ENCODE results near the gene ZNF175. TPM values are rescaled to one million over a fixed set of nuclear protein-coding genes. Genes with fewer than 3 reads are reported as not detected.

ZNF175 gene
- total and polyA plus RNA-seq, 2 experiments from 2014 or later, result 2.3 to 6.3 TPM

DNA sequence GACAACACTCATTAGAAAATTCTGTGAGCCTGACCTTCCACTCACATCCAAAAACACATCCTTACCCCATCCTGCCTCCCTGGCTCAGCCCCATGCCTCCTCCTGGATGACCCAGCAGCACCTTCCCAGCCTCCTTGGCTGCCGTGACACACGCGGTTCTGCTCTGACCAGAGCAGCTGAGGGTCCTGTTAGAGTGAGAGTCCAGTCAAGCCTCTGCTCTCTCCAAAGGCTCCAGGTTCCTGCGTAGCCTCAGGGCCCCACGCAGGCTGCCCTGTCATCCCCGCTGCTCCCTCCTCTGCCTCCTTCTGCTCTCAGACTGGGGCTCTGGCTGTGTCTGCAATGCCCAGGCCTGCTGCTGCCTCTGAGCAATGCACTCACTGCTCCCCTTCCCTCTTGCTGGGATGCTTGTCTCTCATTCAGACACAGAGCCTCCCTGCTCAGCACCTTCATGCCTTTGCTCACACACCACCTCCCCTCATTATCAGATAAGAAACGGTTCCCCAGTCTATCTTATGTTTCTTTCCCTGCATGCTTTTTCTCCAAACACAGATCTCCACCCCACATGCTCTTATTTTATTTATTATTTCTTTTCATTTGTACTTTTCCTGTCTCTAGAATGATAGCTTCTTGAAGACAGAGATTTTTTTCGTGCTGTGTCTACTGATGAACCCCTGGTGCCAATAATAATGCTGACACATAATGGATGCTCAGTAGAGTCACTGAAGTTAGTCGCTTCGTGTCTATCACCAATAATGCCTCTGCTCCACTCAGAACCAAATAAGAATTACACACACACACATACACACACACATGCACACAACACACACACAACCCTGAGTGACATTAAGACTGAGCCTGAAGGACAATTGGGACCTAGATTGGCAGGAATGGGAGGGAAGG, 29.4 kb upstream of the ZNF175 start (continued):
- TF ChIP-seq, protein P1, sequence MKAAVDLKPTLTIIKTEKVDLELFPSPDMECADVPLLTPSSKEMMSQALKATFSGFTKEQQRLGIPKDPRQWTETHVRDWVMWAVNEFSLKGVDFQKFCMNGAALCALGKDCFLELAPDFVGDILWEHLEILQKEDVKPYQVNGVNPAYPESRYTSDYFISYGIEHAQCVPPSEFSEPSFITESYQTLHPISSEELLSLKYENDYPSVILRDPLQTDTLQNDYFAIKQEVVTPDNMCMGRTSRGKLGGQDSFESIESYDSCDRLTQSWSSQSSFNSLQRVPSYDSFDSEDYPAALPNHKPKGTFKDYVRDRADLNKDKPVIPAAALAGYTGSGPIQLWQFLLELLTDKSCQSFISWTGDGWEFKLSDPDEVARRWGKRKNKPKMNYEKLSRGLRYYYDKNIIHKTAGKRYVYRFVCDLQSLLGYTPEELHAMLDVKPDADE (IDR thresholded peaks at IDR 0.05), result no peak
- TF ChIP-seq EZH2phosphoT487 (IDR thresholded peaks at IDR 0.05; ENCODE audit: unreplicated experiment) (no peak), NANOG (IDR thresholded peaks at IDR 0.05; ENCODE audit: borderline replicate concordance) (no peak), JUNB (IDR thresholded peaks at IDR 0.05; ENCODE audit: unreplicated experiment) (no peak), STAT1 (IDR thresholded peaks at IDR 0.05; ENCODE audit: unreplicated experiment) (no peak)
- TF ChIP-seq, protein P2, sequence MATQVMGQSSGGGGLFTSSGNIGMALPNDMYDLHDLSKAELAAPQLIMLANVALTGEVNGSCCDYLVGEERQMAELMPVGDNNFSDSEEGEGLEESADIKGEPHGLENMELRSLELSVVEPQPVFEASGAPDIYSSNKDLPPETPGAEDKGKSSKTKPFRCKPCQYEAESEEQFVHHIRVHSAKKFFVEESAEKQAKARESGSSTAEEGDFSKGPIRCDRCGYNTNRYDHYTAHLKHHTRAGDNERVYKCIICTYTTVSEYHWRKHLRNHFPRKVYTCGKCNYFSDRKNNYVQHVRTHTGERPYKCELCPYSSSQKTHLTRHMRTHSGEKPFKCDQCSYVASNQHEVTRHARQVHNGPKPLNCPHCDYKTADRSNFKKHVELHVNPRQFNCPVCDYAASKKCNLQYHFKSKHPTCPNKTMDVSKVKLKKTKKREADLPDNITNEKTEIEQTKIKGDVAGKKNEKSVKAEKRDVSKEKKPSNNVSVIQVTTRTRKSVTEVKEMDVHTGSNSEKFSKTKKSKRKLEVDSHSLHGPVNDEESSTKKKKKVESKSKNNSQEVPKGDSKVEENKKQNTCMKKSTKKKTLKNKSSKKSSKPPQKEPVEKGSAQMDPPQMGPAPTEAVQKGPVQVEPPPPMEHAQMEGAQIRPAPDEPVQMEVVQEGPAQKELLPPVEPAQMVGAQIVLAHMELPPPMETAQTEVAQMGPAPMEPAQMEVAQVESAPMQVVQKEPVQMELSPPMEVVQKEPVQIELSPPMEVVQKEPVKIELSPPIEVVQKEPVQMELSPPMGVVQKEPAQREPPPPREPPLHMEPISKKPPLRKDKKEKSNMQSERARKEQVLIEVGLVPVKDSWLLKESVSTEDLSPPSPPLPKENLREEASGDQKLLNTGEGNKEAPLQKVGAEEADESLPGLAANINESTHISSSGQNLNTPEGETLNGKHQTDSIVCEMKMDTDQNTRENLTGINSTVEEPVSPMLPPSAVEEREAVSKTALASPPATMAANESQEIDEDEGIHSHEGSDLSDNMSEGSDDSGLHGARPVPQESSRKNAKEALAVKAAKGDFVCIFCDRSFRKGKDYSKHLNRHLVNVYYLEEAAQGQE (IDR thresholded peaks at IDR 0.05; ENCODE audit: unreplicated experiment), result no peak

DNA sequence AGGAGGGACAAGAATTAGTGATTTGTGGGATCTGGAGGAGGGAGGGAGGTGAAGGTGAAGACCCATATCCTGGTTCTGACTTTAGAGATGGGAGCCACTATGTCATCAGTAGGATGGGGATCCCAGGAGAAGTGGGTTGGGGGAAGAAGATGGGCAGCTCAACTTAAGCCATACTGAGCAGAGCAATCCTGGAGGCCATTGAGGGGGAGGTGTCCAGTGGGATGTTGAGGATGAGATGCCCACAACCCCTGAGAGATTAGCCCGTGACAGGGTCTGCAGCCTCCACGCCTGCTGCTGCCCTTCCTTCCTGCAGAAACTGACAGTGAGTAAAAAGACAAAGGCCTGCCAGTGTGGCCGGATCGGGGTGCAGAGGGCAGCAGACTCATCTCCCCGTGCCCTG, 28.4 kb upstream of the ZNF175 start:
- H3K36me3 ChIP-seq (ENCODE audit: insufficient read depth), result no peaks in the 10 kb centered on the region
- H3K36me3 Mint-ChIP-seq (ENCODE audit: low read depth), result peaks cover 20% of the 10 kb centered on the region
- no peaks in the 10 kb centered on the region for H3K9me2 ChIP-seq (ENCODE audit: insufficient read depth)
- H3K79me2 ChIP-seq (replicated peaks; ENCODE audit: insufficient read depth), result no peaks in the 10 kb centered on the region
- peaks cover 18% of the 10 kb centered on the region for H3K27me3 Mint-ChIP-seq (ENCODE audit: insufficient read depth, low read depth, poor library complexity)
- H3K27me3 ChIP-seq (ENCODE audit: insufficient read depth), result no peaks in the 10 kb centered on the region
- no peak for DNase-seq (ENCODE audit: low spot score)
- H2AFZ ChIP-seq, result no peak overlapping the region
- H3F3A ChIP-seq (replicated peaks; ENCODE audit: low read depth), result no peaks in the 10 kb centered on the region
- H4K20me1 ChIP-seq (replicated peaks; ENCODE audit: insufficient read depth), result no peaks in the 10 kb centered on the region
- H3K27ac ChIP-seq (ENCODE audit: low read depth), result no peak overlapping the region
- H3K27ac Mint-ChIP-seq, result no peak overlapping the region
- H3K4me3 Mint-ChIP-seq, result no peak overlapping the region
- no peak for ATAC-seq
- H3K4me2 ChIP-seq, result no peak overlapping the region
- H3K4me1 Mint-ChIP-seq, result no peaks in the 10 kb centered on the region
- no peak overlapping the region for H3K4me3 ChIP-seq
- peaks cover 87% of the 10 kb centered on the region for H3K9me3 Mint-ChIP-seq
- H3K4me1 ChIP-seq (ENCODE audit: insufficient read depth), result no peaks in the 10 kb centered on the region
- TF ChIP-seq ZNF114 (CRISPR knock-in tag; IDR thresholded peaks at IDR 0.05), result no peak
- TF ChIP-seq NANOG (IDR thresholded peaks at IDR 0.05; ENCODE audit: borderline replicate concordance), result no peak
- no peak for TF ChIP-seq POLR2AphosphoS5 (IDR thresholded peaks at IDR 0.05; ENCODE audit: low read depth)
- TF ChIP-seq, protein P3, sequence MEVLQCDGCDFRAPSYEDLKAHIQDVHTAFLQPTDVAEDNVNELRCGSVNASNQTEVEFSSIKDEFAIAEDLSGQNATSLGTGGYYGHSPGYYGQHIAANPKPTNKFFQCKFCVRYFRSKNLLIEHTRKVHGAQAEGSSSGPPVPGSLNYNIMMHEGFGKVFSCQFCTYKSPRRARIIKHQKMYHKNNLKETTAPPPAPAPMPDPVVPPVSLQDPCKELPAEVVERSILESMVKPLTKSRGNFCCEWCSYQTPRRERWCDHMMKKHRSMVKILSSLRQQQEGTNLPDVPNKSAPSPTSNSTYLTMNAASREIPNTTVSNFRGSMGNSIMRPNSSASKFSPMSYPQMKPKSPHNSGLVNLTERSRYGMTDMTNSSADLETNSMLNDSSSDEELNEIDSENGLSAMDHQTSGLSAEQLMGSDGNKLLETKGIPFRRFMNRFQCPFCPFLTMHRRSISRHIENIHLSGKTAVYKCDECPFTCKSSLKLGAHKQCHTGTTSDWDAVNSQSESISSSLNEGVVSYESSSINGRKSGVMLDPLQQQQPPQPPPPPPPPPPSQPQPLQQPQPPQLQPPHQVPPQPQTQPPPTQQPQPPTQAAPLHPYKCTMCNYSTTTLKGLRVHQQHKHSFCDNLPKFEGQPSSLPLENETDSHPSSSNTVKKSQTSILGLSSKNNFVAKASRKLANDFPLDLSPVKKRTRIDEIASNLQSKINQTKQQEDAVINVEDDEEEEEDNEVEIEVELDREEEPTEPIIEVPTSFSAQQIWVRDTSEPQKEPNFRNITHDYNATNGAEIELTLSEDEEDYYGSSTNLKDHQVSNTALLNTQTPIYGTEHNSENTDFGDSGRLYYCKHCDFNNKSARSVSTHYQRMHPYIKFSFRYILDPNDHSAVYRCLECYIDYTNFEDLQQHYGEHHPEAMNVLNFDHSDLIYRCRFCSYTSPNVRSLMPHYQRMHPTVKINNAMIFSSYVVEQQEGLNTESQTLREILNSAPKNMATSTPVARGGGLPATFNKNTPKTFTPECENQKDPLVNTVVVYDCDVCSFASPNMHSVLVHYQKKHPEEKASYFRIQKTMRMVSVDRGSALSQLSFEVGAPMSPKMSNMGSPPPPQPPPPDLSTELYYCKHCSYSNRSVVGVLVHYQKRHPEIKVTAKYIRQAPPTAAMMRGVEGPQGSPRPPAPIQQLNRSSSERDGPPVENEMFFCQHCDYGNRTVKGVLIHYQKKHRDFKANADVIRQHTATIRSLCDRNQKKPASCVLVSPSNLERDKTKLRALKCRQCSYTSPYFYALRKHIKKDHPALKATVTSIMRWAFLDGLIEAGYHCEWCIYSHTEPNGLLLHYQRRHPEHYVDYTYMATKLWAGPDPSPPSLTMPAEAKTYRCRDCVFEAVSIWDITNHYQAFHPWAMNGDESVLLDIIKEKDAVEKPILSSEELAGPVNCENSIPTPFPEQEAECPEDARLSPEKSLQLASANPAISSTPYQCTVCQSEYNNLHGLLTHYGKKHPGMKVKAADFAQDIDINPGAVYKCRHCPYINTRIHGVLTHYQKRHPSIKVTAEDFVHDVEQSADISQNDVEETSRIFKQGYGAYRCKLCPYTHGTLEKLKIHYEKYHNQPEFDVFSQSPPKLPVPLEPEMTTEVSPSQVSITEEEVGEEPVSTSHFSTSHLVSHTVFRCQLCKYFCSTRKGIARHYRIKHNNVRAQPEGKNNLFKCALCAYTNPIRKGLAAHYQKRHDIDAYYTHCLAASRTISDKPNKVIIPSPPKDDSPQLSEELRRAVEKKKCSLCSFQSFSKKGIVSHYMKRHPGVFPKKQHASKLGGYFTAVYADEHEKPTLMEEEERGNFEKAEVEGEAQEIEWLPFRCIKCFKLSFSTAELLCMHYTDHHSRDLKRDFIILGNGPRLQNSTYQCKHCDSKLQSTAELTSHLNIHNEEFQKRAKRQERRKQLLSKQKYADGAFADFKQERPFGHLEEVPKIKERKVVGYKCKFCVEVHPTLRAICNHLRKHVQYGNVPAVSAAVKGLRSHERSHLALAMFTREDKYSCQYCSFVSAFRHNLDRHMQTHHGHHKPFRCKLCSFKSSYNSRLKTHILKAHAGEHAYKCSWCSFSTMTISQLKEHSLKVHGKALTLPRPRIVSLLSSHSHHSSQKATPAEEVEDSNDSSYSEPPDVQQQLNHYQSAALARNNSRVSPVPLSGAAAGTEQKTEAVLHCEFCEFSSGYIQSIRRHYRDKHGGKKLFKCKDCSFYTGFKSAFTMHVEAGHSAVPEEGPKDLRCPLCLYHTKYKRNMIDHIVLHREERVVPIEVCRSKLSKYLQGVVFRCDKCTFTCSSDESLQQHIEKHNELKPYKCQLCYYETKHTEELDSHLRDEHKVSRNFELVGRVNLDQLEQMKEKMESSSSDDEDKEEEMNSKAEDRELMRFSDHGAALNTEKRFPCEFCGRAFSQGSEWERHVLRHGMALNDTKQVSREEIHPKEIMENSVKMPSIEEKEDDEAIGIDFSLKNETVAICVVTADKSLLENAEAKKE (CRISPR knock-in tag; IDR thresholded peaks at IDR 0.05), result no peak
- TF ChIP-seq STAT1 (IDR thresholded peaks at IDR 0.05; ENCODE audit: unreplicated experiment), result no peak
- no peak for TF ChIP-seq ZNF331 (CRISPR knock-in tag; IDR thresholded peaks at IDR 0.05; ENCODE audit: low read depth)
